HEK293 (cell line): ENCODE measurements around the gene ELOVL3.
A peak's percentile ranks its signal among the peaks of the same experiment; 100 is the strongest.
"Not testable (repeated sequence)": the region's sequence is repeated elsewhere in the genome, so short reads cannot be mapped to it uniquely, and the experiment has no call there.

Experiments used
- CTCF ChIA-PET: fragments of 350-600 bp; formaldehyde crosslinking; extraction: SDS; loops from one replicate; lab custom pipeline; 2021; ENCODE audit warnings: antibody characterized with exemption; lab: Yijun Ruan, JAX
- POLR2A ChIA-PET: fragments of 300-600 bp; formaldehyde crosslinking; extraction: SDS; loops from one replicate; lab custom pipeline; 2020; ENCODE audit warnings: antibody characterized with exemption, inconsistent platforms; lab: Yijun Ruan, JAX
- H3K27ac ChIP-seq: fragments of 200-500 bp; sonication (Bioruptor generic); 2 replicates; pipeline ENCODE4 v1.5.1; 2014; ENCODE audit warnings: low read depth, low read length, control low read depth, inconsistent platforms; ENCODE audit errors: extremely low read depth
- H3K36me3 ChIP-seq, 2 experiments: fragments of 200-500 bp in 1 of 2; sonication (Bioruptor generic) in 1 of 2; 1 replicate in 1 of 2; 2 replicates in 1 of 2; pipeline ENCODE4 v1.5.1; 2014 to 2017; ENCODE audit warnings: inconsistent platforms in 2 of 2, low read length in 2 of 2; ENCODE audit not compliant: control insufficient read depth in 2 of 2, insufficient read depth in 1 of 2
- H3K4me1 ChIP-seq: fragments of 200-500 bp; sonication (Bioruptor generic); 2 replicates; pipeline ENCODE4 v1.5.1; 2014; ENCODE audit warnings: mild to moderate bottlenecking, low read length, inconsistent platforms; ENCODE audit not compliant: control insufficient read depth, insufficient read depth
- H3K4me3 ChIP-seq: 2 replicates; pipeline ENCODE4 v1.5.1; 2011; ENCODE audit warnings: low read depth, mild to moderate bottlenecking, control low read depth, low read length, moderate library complexity
- H3K9me3 ChIP-seq: fragments of 200-500 bp; sonication (Bioruptor generic); 2 replicates; pipeline ENCODE4 v1.5.1; 2014; ENCODE audit warnings: low read depth, low read length, inconsistent platforms; ENCODE audit not compliant: control insufficient read depth, insufficient read depth
- GLIS1 ChIP-seq: fragments of 450-650 bp; formaldehyde crosslinking; IDR thresholded peaks from 2 replicates; pipeline ENCODE4 v1.5.1; 2016; ENCODE audit warnings: missing biosample characterization, missing genetic modification characterization
- KLF8 ChIP-seq: fragments of 450-650 bp; formaldehyde crosslinking; IDR thresholded peaks from 2 replicates; pipeline ENCODE4 v1.5.1; 2016; ENCODE audit warnings: missing biosample characterization, missing genetic modification characterization
- MEIS1 ChIP-seq: sonication (generic); formaldehyde crosslinking; IDR thresholded peaks from 2 replicates; pipeline ENCODE4 v1.8.1; 2022; ENCODE audit warnings: missing genetic modification reagents, mild to moderate bottlenecking, borderline replicate concordance
- OSR2 ChIP-seq: fragments of 450-650 bp; formaldehyde crosslinking; IDR thresholded peaks from 2 replicates; pipeline ENCODE4 v1.5.1; 2016; ENCODE audit warnings: missing biosample characterization, missing genetic modification characterization
- SP7 ChIP-seq: fragments of 450-650 bp; formaldehyde crosslinking; IDR thresholded peaks from 2 replicates; pipeline ENCODE4 v1.5.1; 2016; ENCODE audit warnings: missing biosample characterization, missing genetic modification characterization
- ZBTB8A ChIP-seq: fragments of 450-650 bp; formaldehyde crosslinking; IDR thresholded peaks from 2 replicates; pipeline ENCODE4 v1.5.1; 2016; ENCODE audit warnings: missing biosample characterization, missing genetic modification characterization
- ZFP3 ChIP-seq: fragments of 450-650 bp; formaldehyde crosslinking; IDR thresholded peaks from 2 replicates; pipeline ENCODE4 v1.5.1; 2016; ENCODE audit warnings: low read depth, missing biosample characterization, missing genetic modification characterization
- ZNF155 ChIP-seq: fragments of 450-650 bp; formaldehyde crosslinking; IDR thresholded peaks from 2 replicates; pipeline ENCODE4 v1.5.1; 2016; ENCODE audit warnings: missing biosample characterization, missing genetic modification characterization
- ZNF175 ChIP-seq: fragments of 450-650 bp; formaldehyde crosslinking; IDR thresholded peaks from 2 replicates; pipeline ENCODE4 v1.5.1; 2016; ENCODE audit warnings: missing biosample characterization, missing genetic modification characterization
- ZNF23 ChIP-seq: fragments of 450-650 bp; formaldehyde crosslinking; IDR thresholded peaks from 2 replicates; pipeline ENCODE4 v1.5.1; 2016; ENCODE audit warnings: missing biosample characterization, missing genetic modification characterization, borderline replicate concordance
- ZNF350 ChIP-seq: fragments of 450-650 bp; formaldehyde crosslinking; IDR thresholded peaks from 2 replicates; pipeline ENCODE4 v1.5.0; 2017; ENCODE audit warnings: missing biosample characterization, mild to moderate bottlenecking, missing genetic modification characterization
- ZNF354C ChIP-seq: fragments of 450-650 bp; formaldehyde crosslinking; IDR thresholded peaks from 2 replicates; pipeline ENCODE4 v1.5.1; 2016; ENCODE audit warnings: missing biosample characterization, missing genetic modification characterization, low read depth, borderline replicate concordance
- ZNF423 ChIP-seq: fragments of 450-650 bp; formaldehyde crosslinking; IDR thresholded peaks from 2 replicates; pipeline ENCODE4 v1.5.1; 2016; ENCODE audit warnings: missing biosample characterization, missing genetic modification characterization
- ZNF433 ChIP-seq: fragments of 450-650 bp; formaldehyde crosslinking; IDR thresholded peaks from 2 replicates; pipeline ENCODE4 v1.5.1; 2016; ENCODE audit warnings: missing biosample characterization, missing genetic modification characterization, low read depth
- ZNF521 ChIP-seq: fragments of 450-650 bp; formaldehyde crosslinking; IDR thresholded peaks from 2 replicates; pipeline ENCODE4 v1.5.1; 2017; ENCODE audit warnings: missing biosample characterization, mild to moderate bottlenecking, missing genetic modification characterization
- ZNF530 ChIP-seq: fragments of 450-650 bp; formaldehyde crosslinking; IDR thresholded peaks from 2 replicates; pipeline ENCODE4 v1.5.1; 2016; ENCODE audit warnings: low read depth, missing biosample characterization, missing genetic modification characterization
- ZNF555 ChIP-seq: fragments of 450-650 bp; formaldehyde crosslinking; conservative IDR thresholded peaks from 2 replicates; pipeline ENCODE4 v1.5.1; 2017; ENCODE audit warnings: missing biosample characterization, mild to moderate bottlenecking, missing genetic modification characterization, inconsistent platforms
- ZNF658 ChIP-seq: fragments of 450-650 bp; formaldehyde crosslinking; IDR thresholded peaks from 2 replicates; pipeline ENCODE4; 2016; ENCODE audit warnings: missing biosample characterization, missing genetic modification characterization
- ZNF670 ChIP-seq: fragments of 450-650 bp; formaldehyde crosslinking; IDR thresholded peaks from 2 replicates; pipeline ENCODE4 v1.5.1; 2016; ENCODE audit warnings: missing biosample characterization, missing genetic modification characterization, low read depth
- TF ChIP-seq, protein P1 (sequence below): fragments of 450-650 bp; formaldehyde crosslinking; IDR thresholded peaks from 2 replicates; pipeline ENCODE4 v1.5.1; 2016; ENCODE audit warnings: missing biosample characterization, missing genetic modification characterization
- TF ChIP-seq, protein P2 (sequence below): fragments of 450-650 bp; formaldehyde crosslinking; IDR thresholded peaks from 2 replicates; pipeline ENCODE4; 2016; ENCODE audit warnings: missing biosample characterization, missing genetic modification characterization
- TF ChIP-seq, protein P3 (sequence below): fragments of 450-650 bp; IDR thresholded peaks from 2 replicates; pipeline ENCODE4 v1.5.1; 2018; ENCODE audit warnings: missing biosample characterization, mild to moderate bottlenecking, missing genetic modification characterization
- TF ChIP-seq, protein P4 (sequence below): IDR thresholded peaks from 2 replicates; pipeline ENCODE4 v1.6.1; 2011; ENCODE audit warnings: mild to moderate bottlenecking, low read depth, low read length, borderline replicate concordance
- TF ChIP-seq, protein P5 (sequence below): fragments of 450-650 bp; formaldehyde crosslinking; IDR thresholded peaks from 2 replicates; pipeline ENCODE4 v1.5.1; 2016; ENCODE audit warnings: missing biosample characterization, missing genetic modification characterization

The ELOVL3 gene

DNA sequence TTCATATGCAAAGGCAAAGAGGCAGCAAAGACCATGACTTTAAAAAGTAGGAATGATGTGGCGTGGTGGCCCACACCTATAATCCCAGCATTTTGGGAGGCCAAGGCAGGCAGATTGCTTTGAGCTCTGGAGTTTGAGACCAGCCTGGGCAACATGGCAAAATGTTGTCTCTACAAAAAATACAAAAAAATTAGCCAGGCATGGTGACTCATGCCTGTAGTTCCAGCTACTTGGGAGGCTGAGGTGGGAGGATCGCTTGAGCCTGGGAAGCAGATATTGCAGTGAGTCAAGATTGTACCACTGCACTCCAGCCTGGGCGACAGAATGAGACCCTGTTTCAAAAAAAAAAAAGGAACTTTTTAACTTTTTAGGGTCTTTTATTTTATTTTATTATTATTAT lies 26.4 kb downstream of the ELOVL3 start:
- TF ChIP-seq, protein P1, sequence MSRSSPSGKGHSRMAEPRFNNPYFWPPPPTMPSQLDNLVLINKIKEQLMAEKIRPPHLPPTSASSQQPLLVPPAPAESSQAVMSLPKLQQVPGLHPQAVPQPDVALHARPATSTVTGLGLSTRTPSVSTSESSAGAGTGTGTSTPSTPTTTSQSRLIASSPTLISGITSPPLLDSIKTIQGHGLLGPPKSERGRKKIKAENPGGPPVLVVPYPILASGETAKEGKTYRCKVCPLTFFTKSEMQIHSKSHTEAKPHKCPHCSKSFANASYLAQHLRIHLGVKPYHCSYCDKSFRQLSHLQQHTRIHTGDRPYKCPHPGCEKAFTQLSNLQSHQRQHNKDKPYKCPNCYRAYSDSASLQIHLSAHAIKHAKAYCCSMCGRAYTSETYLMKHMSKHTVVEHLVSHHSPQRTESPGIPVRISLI, result peak; percentile 73
- TF ChIP-seq GLIS1 (tag by site-specific recombination), result peak; percentile 25; the same call in 1 of the 2 replicates
- H3K9me3 ChIP-seq, H3K27ac ChIP-seq, POLR2A ChIA-PET, H3K4me3 ChIP-seq, H3K4me1 ChIP-seq: not testable (repeated sequence)
- CTCF ChIA-PET, result interaction anchor here (1.7 kb wide), 1 partner anchor 94 kb away, joined by 4 read pairs; no protein-coding TSS in a partner anchor
- peaks cover 0 to 12% of the 10 kb centered on the region in 2 experiments; a peak in 2 of 3 replicates for H3K36me3 ChIP-seq

DNA sequence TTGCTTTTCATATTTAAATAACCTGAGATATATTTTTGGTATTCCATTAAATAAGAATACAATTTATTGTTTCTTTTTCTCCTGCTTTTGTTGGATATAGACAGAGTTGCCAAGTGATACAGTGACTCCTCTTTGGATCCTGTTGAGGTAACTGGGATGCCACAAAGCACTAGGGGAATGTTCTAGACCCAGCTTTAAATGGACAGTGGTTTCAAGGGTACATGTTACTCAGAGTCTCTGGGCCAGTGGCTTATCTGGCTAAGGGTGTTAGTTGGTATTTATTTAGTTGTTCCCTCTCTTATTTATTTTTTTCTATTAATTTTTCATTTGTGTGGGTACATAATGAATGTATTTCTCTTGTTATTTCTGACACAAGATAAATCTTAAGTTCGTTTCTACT lies 28.3 kb downstream of the ELOVL3 start:
- ChIA-PET POLR2A (no interaction called here), CTCF (interaction anchor here (0.6 to 1.7 kb wide), 3 partner anchors 92 to 329 kb away, joined by 3 to 4 read pairs (median 3); no protein-coding TSS in a partner anchor)
- Histone ChIP-seq H3K36me3 (peaks cover 0 to 7% of the 10 kb centered on the region in 2 experiments; a peak in 2 of 3 replicates), H3K9me3 (no peaks in the 10 kb centered on the region), H3K27ac (no peak overlapping the region), H3K4me3 (no peak overlapping the region), H3K4me1 (no peaks in the 10 kb centered on the region)
- TF ChIP-seq MEIS1 (CRISPR knock-in tag) (no peak), ZNF354C (tag by site-specific recombination) (no peak), ZNF658 (tag by site-specific recombination) (no peak), SP7 (tag by site-specific recombination) (no peak), ZNF350 (tag by site-specific recombination) (no peak), ZNF175 (tag by site-specific recombination) (no peak), ZNF521 (tag by site-specific recombination) (no peak)
- TF ChIP-seq, protein P1, result no peak
- TF ChIP-seq, protein P2, sequence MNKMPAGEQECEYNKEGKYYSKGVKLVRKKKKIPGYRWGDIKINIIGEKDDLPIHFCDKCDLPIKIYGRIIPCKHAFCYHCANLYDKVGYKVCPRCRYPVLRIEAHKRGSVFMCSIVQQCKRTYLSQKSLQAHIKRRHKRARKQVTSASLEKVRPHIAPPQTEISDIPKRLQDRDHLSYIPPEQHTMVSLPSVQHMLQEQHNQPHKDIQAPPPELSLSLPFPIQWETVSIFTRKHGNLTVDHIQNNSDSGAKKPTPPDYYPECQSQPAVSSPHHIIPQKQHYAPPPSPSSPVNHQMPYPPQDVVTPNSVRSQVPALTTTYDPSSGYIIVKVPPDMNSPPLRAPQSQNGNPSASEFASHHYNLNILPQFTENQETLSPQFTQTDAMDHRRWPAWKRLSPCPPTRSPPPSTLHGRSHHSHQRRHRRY (tag by site-specific recombination), result no peak
- TF ChIP-seq, all 188 proteins: peak for 0

DNA sequence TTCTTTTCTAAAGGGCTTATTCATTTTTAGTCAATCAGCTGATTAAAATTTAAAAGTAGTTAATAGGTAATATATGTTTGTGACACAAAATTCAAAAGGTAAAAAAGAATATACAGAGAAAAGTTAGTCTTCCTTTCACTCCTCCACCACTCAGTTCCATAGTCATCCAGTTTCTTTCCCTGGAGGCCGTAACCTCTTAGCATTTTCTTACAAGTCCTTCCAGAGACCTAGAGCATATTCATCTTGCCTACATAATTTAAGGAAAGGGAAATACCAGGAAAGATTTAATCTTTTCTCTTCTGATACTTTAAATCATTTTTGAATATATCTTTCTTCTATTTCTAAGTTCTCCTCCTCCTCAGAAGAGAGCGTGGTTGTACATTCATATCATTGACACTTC lies 29.3 kb downstream of the ELOVL3 start:
- Histone ChIP-seq H3K4me3 (no peak overlapping the region), H3K36me3 (peaks cover 6 to 14% of the 10 kb centered on the region in 2 experiments), H3K9me3 (no peaks in the 10 kb centered on the region), H3K27ac (no peak overlapping the region), H3K4me1 (no peaks in the 10 kb centered on the region)
- ChIA-PET CTCF (interaction anchor here (0.6 kb wide), 1 partner anchor 26 kb away, joined by 3 read pairs; no protein-coding TSS in a partner anchor), POLR2A (no interaction called here)
- TF ChIP-seq ZNF423 (tag by site-specific recombination) (no peak), ZNF530 (tag by site-specific recombination) (no peak), KLF8 (tag by site-specific recombination) (no peak), ZNF155 (tag by site-specific recombination) (no peak), ZNF23 (tag by site-specific recombination) (no peak), ZNF555 (tag by site-specific recombination) (no peak), ZNF433 (tag by site-specific recombination) (no peak), ZFP3 (tag by site-specific recombination) (no peak), ZNF670 (tag by site-specific recombination) (no peak), ZBTB8A (tag by site-specific recombination) (no peak), OSR2 (tag by site-specific recombination) (no peak)
- TF ChIP-seq, protein P3, sequence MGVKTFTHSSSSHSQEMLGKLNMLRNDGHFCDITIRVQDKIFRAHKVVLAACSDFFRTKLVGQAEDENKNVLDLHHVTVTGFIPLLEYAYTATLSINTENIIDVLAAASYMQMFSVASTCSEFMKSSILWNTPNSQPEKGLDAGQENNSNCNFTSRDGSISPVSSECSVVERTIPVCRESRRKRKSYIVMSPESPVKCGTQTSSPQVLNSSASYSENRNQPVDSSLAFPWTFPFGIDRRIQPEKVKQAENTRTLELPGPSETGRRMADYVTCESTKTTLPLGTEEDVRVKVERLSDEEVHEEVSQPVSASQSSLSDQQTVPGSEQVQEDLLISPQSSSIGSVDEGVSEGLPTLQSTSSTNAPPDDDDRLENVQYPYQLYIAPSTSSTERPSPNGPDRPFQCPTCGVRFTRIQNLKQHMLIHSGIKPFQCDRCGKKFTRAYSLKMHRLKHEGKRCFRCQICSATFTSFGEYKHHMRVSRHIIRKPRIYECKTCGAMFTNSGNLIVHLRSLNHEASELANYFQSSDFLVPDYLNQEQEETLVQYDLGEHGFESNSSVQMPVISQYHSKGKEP, result no peak
- TF ChIP-seq, protein P4, sequence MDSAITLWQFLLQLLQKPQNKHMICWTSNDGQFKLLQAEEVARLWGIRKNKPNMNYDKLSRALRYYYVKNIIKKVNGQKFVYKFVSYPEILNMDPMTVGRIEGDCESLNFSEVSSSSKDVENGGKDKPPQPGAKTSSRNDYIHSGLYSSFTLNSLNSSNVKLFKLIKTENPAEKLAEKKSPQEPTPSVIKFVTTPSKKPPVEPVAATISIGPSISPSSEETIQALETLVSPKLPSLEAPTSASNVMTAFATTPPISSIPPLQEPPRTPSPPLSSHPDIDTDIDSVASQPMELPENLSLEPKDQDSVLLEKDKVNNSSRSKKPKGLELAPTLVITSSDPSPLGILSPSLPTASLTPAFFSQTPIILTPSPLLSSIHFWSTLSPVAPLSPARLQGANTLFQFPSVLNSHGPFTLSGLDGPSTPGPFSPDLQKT, result no peak
- TF ChIP-seq, protein P5, sequence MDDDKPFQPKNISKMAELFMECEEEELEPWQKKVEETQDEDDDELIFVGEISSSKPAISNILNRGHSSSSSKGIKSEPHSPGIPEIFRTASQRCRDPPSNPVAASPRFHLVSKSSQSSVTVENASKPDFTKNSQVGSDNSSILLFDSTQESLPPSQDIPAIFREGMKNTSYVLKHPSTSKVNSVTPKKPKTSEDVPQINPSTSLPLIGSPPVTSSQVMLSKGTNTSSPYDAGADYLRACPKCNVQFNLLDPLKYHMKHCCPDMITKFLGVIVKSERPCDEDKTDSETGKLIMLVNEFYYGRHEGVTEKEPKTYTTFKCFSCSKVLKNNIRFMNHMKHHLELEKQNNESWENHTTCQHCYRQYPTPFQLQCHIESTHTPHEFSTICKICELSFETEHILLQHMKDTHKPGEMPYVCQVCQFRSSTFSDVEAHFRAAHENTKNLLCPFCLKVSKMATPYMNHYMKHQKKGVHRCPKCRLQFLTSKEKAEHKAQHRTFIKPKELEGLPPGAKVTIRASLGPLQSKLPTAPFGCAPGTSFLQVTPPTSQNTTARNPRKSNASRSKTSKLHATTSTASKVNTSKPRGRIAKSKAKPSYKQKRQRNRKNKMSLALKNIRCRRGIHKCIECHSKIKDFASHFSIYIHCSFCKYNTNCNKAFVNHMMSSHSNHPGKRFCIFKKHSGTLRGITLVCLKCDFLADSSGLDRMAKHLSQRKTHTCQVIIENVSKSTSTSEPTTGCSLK, result no peak
